GM19395 (cell line): ENCODE results near the gene WDR64.

ENCODE experiments used
- ATAC-seq: cut with Tn5 transposase; IDR thresholded peaks from one replicate; pipeline ENCODE4 v1.9.1; 2021; ENCODE audit warnings: mild to moderate bottlenecking, moderate library complexity; ENCODE audit not compliant: unreplicated experiment

WDR64 gene

DNA sequence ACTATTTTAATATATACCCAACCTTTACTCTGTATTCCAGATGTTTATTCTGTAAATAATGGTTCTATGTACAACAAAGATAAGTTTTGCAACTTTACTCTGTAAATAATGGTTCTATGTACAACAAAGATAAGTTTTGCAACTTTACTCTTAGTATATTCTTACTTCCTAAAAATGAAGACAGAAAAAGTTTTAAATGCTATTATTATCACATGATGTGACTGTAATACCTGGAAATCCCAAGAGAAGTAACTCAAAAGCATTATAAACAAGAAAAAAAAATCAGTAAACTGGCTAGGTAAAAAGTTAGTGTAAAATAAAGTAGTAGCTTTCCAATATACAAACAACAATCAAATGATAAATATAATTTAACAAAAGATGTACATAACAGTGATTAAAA lies 177.4 kb downstream of the WDR64 start:
- ATAC-seq = no peak

GRCh38 chr1:241834733-241835377 lies 182.8 kb downstream of the WDR64 start:
- ATAC-seq = no peak

DNA sequence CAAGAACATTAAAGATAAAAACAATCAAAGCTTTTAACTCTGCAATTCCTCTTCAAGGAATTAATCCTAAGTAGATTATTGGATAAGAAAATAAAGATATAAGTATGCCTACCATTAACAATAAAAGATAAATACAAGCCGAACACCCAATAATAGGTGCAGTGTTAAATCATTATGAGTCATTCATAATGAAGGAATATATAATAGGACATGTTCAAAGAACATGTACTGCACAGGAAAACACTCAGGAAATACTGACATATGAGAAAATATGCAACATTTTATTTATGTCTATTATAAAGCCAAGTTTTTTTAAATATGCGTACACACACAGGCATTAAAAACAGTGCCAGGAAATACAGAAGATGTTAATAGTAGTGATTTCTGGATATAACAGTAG lies 184.9 kb downstream of the WDR64 start:
- no peak for ATAC-seq

GRCh38 chr1:241837416-241837815 lies 185.3 kb downstream of the WDR64 start:
- no peak for ATAC-seq

DNA sequence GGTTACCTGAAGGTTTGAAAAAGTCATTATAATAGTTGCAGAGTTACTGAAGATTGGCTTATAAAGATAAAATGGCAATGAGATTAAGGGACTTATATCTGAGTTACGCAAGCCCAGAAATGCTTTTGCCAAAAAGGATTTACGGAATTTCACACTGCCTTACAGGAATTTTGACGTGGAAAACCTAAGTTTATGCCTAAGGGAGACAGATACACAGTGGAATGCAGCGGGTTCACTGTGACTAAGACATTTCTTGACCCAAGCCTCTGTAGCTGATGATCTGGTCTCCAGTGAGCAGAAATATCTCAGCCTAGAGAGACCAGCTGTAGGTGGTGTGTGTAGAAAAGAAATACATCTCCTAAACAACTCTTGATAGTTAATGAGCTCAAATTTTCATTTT lies 185.8 kb downstream of the WDR64 start:
- ATAC-seq = no peak

DNA sequence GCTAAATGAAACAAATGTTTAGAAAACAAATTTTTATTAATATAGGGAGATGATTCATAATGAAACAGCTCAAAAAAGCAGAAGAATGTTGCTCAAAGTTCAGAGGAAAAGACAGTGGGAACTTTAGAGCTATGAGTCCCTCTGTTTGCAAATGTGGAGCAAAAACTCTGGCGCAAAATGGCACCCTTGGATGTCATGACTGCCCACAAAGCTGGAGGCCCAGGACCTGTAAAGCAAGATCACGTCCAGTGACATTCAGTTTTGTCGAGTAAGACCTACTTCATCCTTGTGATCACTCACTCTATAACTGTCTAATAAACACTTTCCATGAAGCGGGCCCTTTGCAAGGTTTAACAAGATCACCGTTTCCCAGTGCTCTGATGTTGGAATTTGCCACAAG lies 186.8 kb downstream of the WDR64 start:
- ATAC-seq = no peak

- ATAC-seq = peak; percentile 53
Measured at GRCh38 chr1:241839369-241839979, 187.4 kb downstream of the WDR64 start.

- ATAC-seq = no peak
Measured at GRCh38 chr1:241840164-241840563, 188.1 kb downstream of the WDR64 start.

DNA sequence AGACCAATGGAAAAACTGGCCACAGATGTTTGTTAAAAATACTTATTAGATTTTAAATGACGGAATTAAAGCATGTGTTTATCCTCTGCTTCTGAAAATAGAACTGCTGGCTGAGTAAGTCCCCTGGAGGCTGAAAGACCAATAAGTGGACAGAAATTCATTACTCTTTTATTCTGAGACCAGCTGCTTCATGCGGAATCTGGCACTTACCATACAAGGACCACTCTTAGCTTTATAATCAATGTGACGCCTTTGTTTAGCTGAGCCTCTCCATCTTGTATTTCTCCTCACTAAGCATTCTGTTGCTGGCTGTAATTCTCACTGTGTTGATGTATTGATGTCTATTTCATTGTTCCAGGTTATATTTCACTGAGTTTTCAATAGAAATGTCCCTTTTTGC lies 189.6 kb downstream of the WDR64 start:
- no peak for ATAC-seq

DNA sequence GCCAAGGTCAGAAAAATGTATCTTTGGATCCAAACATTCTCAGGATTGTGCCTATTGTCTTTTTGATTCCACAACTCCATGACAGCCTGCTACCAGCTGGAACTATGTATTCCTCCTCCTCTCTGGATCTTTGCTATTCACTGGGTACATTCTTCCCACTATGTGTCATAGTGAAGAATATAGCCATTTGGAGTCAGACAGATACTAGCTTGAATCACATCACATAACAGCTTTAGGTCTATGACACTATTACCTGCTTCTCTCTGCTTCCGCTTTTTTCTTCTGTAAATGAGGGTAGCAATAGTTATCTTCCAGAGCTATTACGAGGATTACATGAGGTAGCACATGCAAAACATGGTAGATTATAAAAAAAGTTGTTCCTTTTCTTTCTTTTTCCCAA lies 190.5 kb downstream of the WDR64 start:
- ATAC-seq = no peak

- ATAC-seq = no peak
Measured at GRCh38 chr1:241844593-241844992, 192.5 kb downstream of the WDR64 start.

- ATAC-seq = no peak
Measured at GRCh38 chr1:241846375-241846774, 194.3 kb downstream of the WDR64 start.

- no peak for ATAC-seq
Measured at GRCh38 chr1:241846862-241847539, 194.9 kb downstream of the WDR64 start.

DNA sequence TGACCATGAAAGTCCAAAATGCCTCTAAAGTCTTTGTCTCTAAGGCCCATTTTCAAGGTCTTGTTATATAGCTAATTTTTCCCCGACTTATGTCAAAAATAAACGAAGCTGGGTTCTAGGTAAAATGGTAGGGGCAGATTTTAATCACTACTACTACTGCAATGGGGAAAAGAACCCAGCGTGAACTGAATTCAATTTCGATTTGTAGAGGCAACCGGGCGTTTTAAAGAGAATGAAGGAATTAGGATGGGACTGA lies 195.4 kb downstream of the WDR64 start:
- ATAC-seq = no peak

GRCh38 chr1:241847796-241848685 lies 196.0 kb downstream of the WDR64 start, which contains the start of gene EXO1:
TSS of gene EXO1 (plus strand) at chr1:241848204. CDS start at chr1:241850426, 2,222 bp downstream.
- peak; percentile 96 for ATAC-seq

DNA sequence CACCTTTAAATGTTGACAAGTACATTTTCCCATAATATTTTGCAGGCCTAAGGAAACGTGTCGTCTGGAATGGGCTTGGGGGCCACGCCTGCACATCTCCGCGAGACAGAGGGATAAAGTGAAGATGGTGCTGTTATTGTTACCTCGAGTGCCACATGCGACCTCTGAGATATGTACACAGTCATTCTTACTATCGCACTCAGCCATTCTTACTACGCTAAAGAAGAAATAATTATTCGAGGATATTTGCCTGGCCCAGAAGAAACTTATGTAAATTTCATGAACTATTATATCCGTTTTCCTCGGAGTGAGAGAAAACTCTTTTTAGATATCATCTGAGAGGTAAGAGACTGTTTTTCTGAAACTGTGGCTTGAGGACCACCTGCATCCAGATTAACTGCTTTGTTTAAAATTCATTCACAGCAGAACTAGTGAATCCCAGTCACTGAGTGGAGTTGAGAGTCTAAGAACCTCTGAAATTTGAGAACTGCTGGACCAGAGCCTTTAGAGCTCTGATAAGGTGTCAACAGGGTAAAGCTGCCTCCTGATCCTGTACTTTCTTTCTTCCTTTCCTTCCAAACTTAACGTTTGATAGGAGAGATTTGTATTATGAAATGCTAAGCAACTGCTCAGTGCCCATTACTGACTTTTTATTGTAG lies 196.7 kb downstream of the WDR64 start:
- ATAC-seq = peak; percentile 26

GRCh38 chr1:241849345-241849695 lies 197.2 kb downstream of the WDR64 start:
- ATAC-seq = no peak
